HG03097 (cell line): Measurements from ENCODE around the gene CSRP2.
A peak's percentile ranks its signal among the peaks of the same experiment; 100 is the strongest.

Experiments used
- ATAC-seq: cut with Tn5 transposase; IDR thresholded peaks from one replicate; pipeline ENCODE4 v1.9.1; 2021; ENCODE audit not compliant: unreplicated experiment, low FRiP score

The CSRP2 gene

DNA sequence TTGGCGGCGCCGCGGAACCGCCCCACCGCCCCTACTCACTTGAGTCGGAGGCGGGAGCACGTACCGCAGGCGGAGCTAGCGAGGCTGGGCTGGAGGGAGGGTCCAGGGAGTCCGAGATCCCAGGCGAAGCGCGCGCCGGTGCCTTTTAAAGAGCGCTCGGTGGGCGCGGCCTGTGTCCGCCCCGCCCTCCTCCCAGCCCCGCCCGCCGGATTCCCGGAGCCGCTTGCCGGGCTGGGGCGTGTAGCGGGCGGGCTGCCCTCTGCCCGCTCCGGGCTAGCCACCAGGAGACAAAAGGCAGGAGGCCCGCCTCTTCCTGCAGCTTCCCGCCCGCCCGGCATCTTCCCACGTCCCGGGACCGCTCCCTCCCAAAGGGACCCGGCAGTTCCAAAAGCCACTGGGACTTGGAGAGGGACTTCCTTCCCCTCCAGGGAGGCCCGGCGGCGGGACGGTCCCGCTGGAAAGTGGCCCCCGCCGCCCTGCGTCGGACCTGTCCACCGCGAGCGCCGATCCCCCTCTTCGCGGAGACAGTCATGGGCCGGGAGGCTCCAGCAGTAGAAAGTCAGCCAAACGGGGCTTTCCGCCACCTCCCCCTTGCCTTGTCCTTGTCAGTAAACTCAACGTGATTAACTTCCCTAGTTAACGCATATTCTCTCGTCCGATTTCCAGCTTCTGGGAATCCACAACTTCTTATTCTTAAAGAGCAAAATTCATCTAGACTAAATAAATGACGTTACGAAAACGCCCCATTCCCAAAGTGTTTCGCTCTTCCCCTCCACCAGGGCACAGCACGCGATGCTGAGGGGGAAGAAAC is at the start of gene CSRP2:
CSRP2 (minus strand) TSS at position 121 of the 811 bp plus-strand sequence. CDS start 12,759 bp downstream, outside the sequence.
- peak; percentile 93 for ATAC-seq

DNA sequence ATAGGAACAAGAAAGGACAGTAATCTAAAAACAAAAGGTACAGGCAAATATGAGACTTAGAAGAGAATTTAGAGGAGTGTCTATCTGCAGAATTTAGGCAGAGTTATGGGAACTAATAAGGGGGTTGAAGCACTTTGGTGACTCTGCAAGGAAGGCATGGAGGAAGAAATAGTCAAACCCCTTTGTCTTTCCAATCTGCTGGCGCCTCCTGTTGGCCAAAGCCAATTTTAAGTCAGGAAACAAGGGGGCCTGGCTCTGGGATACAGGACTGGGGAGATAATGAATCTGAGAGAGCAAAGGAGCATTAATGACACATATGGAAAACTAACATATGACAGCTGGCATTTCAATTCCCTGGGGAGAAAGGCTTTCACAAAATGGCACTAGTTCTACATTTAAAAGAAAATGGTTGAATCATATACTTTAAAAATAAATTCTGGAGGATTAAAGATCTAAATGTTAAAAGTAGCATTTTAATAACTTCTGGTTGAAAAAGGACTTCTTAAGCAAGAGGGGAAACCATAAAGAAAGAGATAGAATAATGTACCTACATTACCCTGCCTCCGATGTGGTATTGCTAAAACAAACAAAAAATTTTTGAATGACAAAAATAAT is 48.5 kb upstream of the CSRP2 start:
- no peak for ATAC-seq

DNA sequence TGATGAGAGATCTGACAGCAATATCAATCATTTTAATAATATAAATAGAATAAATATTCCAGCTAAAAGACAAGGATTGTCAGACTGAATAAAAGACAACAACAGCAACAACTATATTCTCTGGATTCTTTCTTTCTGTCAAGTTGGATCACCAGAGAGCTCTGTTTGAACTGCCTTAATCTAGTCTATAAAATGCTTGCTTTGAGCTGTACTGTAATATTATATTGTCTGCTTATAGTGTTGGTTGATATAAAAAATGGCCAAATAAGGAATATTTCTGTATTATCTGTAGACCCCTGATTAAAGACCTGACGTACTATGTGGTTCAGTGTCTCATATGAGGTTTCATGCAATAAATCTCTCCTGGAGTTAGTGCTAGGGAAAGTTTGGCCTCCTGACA is 46.3 kb upstream of the CSRP2 start:
- no peak for ATAC-seq

DNA sequence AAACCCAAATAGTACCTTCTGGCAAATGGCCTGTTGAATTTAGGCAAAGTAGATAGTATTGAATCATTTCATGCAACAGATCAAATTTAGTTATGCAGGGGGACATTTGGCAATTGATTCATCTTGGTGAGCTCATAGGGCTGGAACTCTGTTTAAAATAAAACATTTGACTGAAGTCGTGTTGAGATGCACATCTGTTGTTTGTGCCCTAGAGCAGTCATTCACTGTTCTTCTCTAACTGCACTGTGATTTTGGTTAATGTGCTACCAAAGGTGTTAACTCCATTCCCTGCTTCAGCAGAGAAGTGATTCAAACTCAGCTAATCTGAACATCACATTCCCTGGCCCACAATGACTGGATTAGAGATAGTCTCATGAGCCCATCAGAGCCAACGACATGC is 44.0 kb upstream of the CSRP2 start:
- no peak for ATAC-seq

DNA sequence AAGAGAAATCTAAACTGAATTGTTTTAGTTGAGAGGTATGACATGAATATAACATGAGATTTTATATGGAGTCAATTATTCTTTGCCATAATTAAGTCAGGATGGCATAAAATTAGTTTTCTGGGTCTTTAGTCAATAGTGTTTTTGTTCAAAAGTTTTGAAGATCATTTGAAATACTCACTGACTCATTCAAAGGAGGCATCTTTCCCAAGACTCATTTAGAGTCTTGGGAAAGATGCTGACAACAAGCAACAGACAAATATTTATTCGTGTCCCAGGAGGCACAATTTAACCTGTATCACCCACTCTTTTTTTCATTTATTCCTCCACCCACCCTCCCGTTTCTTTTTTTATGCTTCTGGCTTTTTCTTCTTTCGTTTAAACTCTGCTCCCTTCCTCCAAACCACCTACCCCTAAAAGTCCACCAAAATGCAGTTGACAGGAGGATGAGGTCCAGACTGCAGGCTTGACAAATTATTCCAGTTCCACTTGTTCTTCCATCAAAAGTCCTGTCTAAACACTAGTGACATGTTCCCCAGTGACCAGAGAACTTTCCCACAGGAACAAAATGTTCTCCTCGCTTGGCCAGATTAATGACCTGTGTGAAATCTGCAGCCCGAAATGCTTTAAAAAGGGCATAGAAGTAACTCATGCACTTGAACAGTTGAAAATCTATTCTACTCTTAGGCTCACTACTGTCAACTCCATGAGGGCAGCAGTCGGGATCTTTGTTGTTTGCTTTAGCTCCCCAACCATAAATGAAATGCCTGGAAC is 43.3 kb upstream of the CSRP2 start:
- no peak for ATAC-seq

DNA sequence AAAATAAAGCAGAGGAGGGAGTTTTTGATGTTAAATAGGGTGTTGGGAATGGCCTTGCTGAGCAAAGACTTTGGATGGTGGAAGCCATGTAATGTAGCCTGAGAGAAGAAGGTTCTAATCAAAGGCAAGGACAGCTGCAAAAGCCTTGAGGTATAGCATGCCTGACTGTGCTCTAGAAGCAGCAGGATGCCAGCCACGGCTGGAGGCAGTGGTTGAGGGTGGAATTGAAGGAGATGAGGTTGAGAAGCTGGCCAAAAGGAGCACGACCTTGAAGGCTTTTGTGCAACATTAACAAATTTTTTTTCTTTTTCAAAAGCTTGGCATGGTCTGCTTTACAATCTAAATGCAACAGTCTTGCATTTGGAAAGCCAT is 42.3 kb upstream of the CSRP2 start:
- ATAC-seq: no peak

DNA sequence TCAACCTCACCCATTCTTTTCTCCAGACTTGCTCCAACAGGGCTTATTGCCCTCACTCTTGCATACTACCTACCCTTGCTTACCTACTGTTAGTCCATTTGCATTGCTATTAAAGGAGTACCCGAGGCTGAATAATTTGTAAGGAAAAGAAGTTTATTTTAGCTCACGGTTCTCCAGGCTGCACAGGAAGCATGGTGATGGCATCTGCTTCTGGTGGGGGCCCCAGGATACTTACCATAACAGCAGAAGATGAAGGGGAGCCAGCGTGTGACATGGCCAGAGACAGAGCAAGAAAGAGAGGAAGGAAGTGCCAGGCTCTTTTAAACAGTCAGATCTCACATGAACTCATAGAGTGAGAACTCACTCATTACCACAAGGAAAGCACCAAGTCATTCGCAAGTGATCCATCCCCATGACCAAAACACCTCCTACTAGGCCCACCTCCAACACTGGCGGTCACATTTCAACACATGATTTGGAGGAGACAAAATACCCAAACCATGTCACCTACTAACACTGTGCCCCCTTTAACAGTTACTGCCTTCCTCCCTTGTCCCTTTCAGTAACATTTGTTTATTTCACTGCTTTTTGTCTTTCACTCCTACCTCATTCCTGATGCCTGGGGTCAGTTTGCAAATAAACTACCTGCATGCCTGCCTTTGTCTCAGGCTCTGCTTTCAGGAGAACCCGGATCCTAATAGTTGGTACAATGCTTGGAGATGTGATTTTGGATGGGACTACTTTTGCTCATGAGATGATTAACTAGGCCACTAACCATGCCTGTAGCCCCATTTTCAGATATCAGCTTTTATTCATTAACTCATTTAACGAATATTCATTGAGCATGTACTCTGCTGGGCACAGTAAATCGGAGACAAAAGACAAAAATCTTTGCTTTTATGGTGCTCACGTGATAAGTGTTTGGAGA is 41.6 kb upstream of the CSRP2 start:
- peak; percentile 77 for ATAC-seq

DNA sequence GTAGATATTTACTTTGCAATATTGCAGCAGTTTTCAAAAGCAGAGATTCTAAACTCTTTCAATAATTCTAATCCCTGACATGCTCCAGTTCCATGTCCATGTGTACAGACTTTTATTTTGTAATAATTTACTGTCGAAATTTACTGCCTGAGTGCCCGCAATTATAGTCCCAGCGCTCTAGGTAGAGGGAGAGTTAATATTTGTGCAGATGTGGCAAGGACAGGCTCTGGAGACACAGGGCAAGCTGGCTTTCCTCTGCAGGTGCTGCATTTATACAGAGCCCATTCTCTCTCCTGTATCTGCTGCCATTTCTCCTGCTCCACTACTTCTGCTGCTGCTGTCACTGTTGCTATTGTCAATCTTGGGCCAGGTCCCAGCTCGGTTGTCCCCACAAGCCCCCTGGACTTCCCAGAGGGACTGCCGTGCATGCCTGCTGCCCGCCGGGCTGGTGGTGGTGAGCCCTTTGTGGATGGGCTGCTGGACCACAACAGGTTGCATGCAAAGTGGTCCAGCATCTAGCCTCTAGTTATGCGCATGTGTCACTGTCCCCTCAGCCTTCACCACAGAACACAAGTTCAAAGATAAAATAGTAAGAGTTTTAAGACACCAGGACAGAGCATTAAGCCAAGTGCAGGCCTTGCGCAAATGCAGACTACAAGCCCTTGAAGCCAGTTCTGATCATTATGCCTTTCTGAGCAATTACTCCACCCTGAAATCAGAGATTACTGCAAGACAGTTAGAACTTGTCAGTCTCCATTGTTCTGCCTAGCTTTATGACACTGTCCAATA is 40.8 kb upstream of the CSRP2 start:
- no peak for ATAC-seq

DNA sequence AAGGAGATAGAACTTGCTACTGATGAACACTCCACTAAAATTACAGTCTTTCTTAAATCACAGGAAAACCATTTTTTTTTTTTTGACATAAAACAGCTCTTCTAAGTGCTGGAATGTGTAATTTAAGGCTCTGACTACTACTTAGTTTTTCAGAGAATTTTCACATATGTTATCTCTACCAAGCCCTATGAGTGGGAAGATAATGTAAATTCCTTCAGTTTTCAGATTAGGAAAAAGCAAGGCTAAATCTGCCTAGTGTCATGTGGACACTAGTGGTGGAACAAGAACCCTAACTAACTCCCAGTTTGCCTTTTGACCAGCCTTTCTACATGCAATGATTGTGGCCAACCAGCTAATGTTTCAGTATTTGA is 37.3 kb upstream of the CSRP2 start:
- ATAC-seq: no peak

DNA sequence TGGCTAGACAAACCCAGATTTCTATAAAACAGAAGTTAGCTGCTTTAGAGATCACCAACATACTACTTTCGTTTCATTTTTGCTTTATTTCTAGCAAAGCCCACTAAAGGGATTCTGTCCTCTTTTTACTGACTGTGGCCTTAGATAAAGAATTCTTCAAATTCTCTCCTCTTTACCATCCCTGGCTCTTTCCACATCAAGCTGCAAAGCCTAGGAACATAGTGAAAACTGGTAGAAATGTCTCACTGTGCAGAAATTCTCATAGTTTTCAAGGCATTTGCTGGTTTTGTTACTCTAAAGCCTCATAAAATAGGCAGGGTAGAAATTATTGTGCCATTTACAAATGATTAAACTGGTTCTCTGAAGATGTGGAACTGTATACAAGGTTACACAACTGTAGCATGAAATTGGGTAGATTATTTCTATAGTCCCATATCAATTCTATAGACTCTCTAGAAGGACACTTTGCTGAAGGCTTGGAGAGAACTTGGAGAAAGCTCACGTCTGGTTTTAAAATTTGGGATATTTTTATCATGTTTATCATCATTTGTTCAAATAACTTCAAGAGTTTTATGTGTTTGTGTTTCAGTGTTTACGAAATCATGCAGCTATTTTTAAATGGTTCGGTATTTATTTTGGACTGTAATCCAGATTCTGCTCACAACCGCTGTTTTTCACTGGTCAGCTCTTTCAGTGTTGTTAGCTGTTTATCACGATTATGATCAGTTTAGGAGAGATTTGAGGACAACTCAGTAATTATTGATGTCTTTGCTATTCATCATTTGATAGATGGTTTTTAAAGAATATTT is 36.7 kb upstream of the CSRP2 start:
- ATAC-seq: no peak

DNA sequence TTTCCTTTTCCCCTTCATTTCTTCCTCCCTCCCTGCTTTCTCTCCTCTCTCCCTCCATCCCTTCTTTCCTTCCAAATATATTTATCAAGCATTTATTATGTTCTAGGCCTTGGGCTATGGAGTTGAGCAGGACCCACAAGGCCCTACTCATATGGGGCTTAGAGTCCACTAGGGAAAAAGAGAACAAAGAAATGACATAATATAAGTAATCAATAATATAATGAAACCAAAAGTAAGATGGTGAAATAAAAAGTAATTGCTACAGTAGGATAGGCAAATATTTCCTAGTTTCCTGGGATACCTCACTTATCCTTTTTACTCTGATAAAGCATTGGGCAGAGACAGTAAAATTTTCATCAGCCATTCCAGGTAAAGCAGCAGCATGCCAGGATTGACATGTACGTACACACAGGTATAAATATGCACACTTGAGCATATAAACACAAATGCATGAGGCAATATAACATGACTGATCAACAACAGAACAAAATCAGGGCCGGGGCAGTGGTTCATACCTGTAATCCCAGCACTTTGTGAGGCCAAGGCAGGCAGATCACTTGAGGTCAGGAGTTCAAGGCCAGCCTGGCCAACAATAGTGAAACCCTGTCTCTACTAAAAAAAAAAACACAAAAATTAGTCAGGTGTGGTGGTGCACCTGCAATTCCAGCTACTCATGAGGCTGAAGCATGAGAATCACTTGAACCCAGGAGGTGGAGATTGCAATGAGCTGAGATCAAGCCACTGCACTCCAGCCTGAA is 35.5 kb upstream of the CSRP2 start:
- ATAC-seq: no peak

DNA sequence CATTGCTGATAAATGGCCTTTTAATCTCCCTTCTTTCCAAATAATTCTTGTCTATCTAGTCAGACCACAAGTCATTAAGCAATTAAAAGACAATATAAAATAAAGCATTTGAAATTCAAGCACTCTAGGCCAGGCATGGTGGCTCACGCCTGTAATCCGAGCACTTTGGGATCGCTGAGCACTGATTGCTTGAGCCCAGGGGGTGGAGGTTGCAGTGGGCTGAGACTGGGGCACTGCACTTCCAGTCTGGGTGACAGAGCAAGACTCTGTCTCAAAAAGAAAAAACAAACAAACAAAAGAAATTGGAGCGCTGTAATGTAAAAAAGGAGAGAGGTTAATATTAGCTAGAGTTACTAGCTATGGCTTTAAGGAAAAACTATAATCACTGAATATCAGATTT is 30.5 kb upstream of the CSRP2 start:
- ATAC-seq: no peak

DNA sequence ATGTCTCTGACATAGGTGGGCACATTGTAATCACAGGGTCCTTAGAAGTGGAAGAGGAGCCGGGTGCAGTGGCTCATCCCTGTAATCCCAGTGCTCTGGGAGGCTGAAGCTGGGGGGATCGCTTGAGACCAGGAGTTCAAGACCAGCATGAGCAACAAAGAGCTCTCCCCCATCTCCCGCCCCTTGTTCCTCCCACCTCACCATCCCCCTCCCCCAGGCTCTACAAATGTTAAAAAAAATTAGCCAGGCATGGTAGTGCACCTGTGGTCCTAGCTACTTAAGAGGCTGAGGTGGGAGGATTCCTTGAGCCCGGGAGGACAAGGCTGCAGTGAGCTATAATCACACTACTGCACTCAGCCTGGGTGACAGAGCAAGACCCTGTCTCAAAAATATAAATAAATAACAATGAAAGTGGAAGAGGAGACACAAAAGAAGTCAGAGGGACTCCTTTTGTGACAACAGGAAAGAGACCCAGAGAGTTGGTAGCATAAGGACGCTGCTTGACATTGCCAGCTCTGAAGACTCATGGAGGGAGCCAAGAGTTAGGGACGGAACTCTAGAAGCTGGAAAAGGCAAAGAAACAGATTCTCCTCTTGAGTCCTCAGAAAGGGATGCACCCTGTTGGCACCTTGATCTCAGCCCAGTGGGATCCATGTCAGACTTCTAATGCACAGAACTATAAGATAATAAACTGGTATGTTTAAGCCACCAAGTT is 29.6 kb upstream of the CSRP2 start:
- ATAC-seq: no peak

DNA sequence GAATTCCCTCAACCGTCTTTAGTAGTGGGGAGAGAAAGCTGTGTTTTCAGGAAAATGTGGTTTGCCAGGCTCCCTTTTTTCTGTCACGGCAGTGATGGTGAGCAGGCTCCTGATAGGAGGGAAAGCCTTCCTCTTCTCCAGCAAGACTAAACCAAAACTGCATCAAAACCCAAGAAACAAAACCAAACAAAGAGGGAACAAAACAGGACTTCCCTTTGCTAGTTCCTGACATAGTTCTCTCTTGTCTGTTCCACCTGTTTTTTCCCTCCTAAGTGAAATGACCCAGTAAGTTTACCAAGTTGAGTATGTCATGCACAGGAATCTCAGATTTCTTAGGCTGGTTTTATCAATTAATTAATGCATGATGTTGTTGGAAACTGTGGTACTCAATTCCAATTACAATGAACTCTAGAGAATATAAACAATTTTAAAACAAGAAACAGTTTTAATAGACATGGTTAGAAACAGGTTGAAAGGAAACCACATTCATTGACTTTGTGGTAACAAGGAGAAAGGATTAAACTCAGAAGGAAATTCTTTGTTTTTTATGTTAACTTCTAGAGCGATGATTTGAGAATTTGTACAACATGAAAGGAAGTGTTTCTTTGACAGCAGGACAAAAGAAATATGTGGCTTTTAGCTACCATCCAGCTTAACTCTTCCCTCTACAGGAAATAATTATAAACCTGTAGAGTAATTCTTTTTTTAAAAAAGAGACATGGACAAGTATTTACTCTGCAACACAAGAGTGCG is 23.0 kb upstream of the CSRP2 start:
- no peak for ATAC-seq

DNA sequence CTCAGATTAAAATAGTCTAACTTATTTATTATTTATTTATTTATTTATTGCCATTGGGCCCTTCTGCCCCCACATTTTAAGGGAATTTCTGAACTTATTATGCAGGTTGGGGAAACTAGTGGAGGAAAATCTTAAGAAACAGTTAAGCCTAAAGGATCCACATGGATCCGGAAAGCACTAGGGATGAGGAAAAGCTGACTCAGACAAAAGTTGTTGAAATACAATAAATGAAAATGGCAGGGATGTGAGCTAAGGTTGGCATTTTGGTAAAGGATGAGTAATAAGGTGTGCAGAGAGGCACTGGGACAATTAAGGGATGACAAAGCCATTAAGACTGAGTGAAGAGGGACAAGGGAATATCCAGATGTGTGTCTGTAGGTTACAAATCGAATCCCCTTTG is 20.7 kb upstream of the CSRP2 start:
- no peak for ATAC-seq

DNA sequence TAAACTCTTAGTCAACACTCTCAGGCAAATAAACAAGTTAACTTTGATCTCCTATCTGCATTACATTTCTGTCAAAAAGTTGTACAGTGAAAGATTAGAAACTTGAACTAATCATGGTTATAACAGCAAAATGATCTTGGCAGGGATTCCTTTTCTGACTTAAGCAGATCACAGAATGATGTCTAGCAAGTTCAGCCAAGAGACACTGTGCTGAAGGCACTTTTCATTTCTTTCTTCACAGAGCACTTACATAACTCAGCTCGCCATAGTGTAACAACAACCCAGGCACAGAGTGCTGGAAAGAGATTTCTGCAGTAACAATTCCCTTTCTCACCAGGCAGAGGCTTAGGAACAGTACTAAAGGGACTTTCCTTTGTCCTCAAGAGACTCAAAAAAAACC is 19.6 kb upstream of the CSRP2 start:
- no peak for ATAC-seq

DNA sequence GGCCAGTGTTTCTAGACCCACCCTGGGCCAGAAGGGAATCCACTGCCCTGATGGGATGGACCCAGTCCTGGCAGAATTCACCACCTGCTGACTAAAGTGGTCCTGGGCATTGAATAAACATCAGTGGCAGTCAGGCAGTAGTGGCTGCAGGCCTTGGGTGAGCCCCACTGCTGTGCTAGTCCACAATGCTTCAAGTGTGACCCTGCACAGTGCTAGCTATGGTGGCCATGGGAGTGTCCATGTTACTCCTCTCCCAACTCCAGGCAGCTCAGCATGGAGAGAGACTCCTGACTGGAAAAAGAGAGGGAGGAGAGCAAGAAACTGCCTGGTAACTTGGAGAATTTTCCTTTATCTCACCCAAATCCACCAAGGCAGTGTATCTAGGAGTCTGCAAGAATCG is 17.5 kb upstream of the CSRP2 start:
- ATAC-seq: no peak
